AG04449 (cell line): Measurements from ENCODE around the gene USP35.
"Not testable (repeated sequence)": the region's sequence is repeated elsewhere in the genome, so short reads cannot be mapped to it uniquely, and the experiment has no call there.

Source experiments
- CTCF ChIA-PET: fragments of 350-600 bp; formaldehyde crosslinking; extraction: SDS; loops from one replicate; lab custom pipeline; 2021; ENCODE audit warnings: antibody characterized with exemption; lab: Yijun Ruan, JAX
- POLR2A ChIA-PET: fragments of 400-600, 350-600 bp; formaldehyde crosslinking; extraction: SDS; loops from one replicate; lab custom pipeline; 2020; ENCODE audit warnings: antibody characterized with exemption, inconsistent platforms; lab: Yijun Ruan, JAX
- DNase-seq: peaks from one replicate; pipeline ENCODE4 v3.0.0-alpha.2; 2010; ENCODE audit warnings: low read depth, low spot score
- H3K4me3 ChIP-seq: 2 replicates; pipeline ENCODE4 v1.5.1; 2011; ENCODE audit warnings: low read depth, mild to moderate bottlenecking, control low read depth, low read length
- TF ChIP-seq, protein P1 (sequence below): IDR thresholded peaks from one replicate; pipeline ENCODE4 v1.5.1; 2011; ENCODE audit warnings: mild to moderate bottlenecking, moderate library complexity, low read length, control low read depth, inconsistent platforms; ENCODE audit not compliant: insufficient read depth; ENCODE audit errors: missing control alignments

Gene USP35

DNA sequence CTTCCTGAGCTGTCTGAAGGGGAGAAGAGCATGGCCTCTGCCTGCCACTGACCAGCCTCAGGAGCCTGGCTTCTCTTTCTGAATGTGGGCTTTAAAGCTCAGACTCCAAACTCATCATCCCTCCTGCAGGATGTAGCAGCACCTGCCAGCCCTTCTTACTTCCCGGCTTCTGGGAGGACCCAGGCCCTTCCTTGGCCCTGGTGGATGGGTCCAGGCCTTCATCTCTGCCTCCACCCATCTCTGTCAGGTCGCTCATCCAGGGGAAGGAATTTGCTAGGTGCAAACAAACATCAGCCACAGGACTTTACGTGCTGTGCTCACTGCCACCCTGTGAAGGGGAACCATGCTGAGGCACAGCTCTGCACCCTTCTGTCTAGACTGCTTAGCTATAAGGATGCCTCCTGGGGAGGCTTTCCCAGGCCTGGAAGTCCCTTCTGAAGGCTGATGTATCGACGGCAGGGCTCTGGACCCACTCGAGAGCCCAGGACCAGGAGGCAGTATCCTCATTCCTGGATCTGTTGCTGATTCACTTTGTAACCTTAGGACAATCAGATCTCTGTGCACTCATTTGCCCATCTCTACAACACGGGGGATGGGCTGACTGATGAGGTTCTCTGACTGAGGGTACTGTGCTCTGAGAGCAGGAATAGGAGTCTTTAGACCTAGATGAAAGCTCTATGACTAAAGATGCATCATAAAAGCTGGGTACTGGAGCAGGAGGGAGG, 30.9 kb downstream of the USP35 start:
- ChIA-PET CTCF (interaction anchor here (1.4 to 2.2 kb wide), 2 partner anchors 8 to 345 kb away, joined by 9 read pairs; no protein-coding TSS in a partner anchor), POLR2A (no interaction called here)
- TF ChIP-seq, protein P1, sequence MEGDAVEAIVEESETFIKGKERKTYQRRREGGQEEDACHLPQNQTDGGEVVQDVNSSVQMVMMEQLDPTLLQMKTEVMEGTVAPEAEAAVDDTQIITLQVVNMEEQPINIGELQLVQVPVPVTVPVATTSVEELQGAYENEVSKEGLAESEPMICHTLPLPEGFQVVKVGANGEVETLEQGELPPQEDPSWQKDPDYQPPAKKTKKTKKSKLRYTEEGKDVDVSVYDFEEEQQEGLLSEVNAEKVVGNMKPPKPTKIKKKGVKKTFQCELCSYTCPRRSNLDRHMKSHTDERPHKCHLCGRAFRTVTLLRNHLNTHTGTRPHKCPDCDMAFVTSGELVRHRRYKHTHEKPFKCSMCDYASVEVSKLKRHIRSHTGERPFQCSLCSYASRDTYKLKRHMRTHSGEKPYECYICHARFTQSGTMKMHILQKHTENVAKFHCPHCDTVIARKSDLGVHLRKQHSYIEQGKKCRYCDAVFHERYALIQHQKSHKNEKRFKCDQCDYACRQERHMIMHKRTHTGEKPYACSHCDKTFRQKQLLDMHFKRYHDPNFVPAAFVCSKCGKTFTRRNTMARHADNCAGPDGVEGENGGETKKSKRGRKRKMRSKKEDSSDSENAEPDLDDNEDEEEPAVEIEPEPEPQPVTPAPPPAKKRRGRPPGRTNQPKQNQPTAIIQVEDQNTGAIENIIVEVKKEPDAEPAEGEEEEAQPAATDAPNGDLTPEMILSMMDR: no peak
- no peak for DNase-seq
- H3K4me3 ChIP-seq: no peak overlapping the region

DNA sequence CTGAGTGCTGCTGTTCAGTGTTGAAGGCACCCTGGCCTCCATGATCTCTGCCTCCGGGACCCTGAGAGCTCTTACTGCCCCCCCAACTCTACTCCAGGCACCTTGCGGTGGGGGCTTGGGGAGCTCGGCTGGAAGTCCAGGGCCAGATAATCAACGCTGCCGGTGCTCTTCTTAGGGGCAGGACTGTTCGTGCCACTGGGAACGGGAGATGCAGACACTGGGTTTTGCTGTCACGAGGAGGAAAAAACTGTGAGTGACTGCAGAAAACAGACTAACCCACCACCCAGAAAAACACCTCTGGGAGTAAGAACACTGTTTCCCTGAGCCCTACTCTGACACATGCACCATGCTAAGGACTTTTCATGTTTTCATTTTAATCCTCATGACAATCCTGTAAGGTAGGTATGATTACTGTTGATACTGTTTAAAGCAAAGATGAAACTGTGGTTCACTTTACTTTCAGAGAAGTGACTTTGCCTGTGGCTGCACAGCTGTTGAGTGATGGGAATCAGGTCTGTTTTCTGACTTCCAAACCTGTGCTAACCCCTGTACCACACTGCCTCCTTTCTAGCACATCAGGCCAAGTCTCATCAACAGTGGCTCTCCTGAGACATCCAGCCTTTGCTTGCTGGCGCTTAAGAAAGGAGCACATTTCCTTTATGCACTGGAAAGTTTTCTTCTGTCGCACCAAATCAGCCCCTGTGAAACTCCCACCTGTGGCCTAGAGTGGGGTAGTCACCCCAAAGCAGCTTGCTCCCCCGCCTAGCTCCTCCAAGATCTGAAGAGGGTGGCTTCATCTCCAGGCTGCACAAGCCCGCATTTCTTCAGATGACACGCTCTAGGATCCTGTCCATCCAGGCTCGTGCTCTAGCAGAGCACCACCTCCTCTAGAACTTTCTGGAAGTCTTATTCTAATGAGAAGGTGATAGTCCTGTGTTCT, 31.8 kb downstream of the USP35 start:
- POLR2A ChIA-PET: no interaction called here
- no peak for DNase-seq

DNA sequence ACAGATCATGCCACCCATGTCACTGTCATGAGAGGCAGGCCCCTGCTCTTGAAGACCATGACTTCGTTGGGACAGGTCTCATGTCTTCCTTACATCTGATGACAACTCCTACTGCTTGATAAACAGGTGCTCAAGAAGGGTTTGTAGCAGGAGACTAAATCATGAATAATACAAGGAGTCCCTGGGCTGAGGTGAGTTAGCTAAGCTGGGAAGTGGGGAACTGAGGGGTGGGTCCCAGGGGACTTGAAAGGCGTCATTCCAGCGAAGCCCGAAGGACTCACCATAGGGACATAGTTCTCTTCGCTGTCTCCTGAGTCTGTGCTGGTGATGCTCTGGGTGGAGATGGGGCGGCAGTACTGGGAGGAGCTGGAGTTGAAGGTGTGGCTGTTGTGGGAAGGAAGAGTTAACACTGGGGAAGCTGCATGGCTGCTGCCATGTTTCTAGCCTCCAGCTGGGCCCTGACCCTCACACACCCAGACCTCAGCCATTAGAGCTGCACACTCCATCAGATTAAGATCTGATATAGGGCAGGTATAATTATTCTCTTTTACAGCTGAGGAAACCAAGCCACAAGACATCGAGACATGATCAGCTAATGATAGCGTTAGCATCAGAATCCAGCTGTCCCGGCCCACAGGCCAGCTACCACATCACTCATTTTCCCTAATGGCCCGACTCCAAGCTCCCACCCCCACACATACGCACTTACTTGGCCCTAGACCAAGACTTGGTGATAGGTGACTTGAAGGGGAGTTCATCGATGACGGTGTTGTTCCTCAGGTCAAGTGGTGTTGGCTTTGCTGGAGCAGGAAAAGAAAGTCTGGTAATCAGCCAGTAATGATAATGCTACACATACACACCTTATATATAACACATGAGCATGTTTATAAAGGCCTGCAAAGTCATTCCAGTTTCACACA, 32.9 kb downstream of the USP35 start:
- no peak for DNase-seq
- CTCF ChIA-PET: interaction anchor here (1.2 kb wide), 1 partner anchor 199 kb away, joined by 3 read pairs; no protein-coding TSS in a partner anchor
- POLR2A ChIA-PET: no interaction called here
- TF ChIP-seq, protein P1: no peak
- no peak overlapping the region for H3K4me3 ChIP-seq

More for the DNA sequence above, 31.8 kb downstream of the USP35 start:
- TF ChIP-seq, protein P1: no peak
- no peak overlapping the region for H3K4me3 ChIP-seq
- CTCF ChIA-PET: interaction anchor here (2.2 kb wide), 1 partner anchor 344 kb away, joined by 9 read pairs; no protein-coding TSS in a partner anchor

DNA sequence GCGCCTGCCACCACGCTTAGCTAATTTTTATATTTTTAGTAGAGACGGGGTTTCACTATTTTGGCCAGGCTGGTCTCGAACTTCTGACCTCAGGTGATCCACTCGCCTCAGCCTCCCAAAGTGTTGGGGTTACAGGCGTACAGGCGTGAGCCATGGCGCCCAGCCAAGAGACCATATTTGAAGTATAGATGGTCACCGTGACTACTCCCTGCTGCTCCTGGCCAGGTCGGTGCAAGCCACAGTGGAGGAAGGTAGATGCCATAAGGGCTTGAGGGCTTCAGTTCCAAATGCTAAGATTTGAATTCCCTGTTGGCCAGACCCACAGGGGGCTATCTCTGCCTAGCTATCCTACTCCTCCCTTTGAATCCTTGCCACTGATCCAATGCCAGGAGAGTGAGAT, 34.0 kb downstream of the USP35 start:
- CTCF ChIA-PET: interaction anchor here (1.1 to 1.2 kb wide), 2 partner anchors 198 to 342 kb away, joined by 3 read pairs; no protein-coding TSS in a partner anchor

DNA sequence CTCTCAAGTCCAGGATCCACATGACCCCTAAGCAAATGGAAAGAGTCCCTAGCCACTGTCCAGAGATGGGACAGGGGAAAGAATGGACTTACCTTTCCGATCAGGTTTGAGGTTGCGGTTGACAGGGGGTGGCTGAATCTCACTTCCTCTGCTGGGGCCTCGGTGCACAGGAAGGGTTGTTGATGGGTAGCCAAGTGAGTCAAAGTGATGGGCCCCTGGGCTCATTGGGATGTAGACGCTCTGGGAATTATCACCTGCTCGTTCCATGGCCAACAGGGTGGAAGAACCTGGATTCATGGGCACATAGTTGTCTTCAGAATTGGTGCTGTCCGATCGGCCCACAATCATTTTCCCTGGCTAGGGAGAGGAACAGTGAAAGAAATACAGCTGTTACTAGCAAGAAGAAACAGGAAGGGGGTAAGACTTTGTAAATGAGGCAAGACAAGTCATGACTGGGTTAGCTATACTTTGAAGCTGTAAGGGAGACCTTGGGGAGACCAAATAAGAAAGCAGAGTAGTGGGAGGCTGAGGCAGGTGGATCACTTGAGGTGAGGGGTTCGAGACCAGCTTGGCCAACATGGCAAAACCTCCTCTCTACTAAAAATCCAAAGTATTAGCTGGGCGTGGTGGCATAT, 34.7 kb downstream of the USP35 start:
- no peak overlapping the region for H3K4me3 ChIP-seq
- DNase-seq: no peak
- ChIA-PET POLR2A (no interaction called here), CTCF (interaction anchor here (0.9 to 1.1 kb wide), 2 partner anchors 340 to 341 kb away, joined by 3 read pairs; no protein-coding TSS in a partner anchor)
- TF ChIP-seq, protein P1: no peak

More for the DNA sequence above, 34.0 kb downstream of the USP35 start:
- DNase-seq, POLR2A ChIA-PET, H3K4me3 ChIP-seq: not testable (repeated sequence)
